GM18907 (cell line): ENCODE results near the gene SMIM20.

Source experiments
- ATAC-seq: cut with Tn5 transposase; IDR thresholded peaks from one replicate; pipeline ENCODE4 v1.9.1; 2021; ENCODE audit warnings: mild to moderate bottlenecking, moderate library complexity; ENCODE audit not compliant: unreplicated experiment

Gene SMIM20

GRCh38 chr4:25951390-25951952, 37.5 kb downstream of the SMIM20 start:
- no peak for ATAC-seq

DNA sequence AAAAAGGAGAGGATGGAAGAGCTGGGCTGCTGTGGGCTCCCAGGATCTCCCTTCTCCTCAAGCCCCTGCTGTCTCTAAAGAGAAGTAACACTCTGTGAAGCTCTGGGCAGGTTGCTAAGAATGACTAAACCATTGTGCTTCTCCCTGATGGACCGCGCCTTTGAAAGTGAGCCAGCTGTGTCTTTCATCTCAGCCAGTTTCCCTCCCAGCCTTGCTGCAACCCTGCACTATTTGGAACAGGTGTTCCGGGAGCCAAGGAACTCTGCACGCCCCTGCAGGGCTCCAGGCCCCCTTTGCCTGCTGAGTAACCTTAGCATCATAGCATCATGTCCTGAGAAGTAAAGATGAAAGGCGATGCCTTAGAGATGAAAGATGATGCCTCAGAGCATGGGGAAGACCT, 39.7 kb downstream of the SMIM20 start:
- no peak for ATAC-seq

DNA sequence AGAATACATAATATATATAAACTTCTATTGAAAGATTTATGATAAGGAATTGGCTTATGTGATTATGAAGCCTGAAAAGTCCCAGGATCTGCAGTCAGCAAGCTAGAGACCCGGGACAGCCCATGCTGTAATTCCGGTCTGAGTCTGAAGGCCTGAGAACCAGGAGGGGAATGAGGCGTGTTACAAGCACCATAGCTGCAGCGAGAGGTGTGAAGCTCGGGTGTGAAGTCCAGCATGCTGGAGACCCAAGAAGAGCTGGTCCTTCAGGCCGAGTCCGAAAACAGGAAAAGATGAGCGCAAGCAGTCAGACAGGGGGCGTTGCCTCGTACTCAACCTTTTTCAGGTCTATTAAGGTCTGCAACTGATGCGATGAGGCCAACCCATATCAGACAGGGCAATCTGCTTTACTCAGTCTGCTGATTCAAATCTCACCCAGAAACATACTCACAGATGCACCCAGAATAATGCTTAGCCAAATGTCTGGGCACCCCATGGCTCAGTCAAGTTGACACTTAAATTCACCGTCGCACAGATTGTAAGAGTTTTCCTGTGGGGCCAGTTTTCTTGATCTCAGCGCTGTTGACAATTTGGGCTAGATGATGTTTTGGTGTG, 40.4 kb downstream of the SMIM20 start:
- ATAC-seq, result no peak

DNA sequence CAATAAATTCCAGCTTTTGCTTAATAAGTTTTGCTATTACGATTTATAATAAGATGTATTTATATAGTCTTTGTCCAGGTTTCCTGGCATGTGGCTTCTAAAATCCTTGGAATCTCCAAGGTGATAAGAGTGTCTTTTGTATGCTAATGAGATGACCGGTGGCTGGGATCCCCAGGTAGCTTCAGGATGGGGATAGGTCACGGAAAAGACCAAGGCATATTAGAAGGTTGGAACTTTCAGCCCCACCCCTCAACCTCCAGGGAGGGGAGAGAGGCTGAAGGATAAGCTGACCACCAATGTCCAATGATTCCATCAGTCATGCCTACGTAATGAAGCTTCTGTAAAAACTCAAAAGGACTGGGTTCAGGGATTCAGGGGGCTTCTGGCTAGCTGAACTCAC, 41.7 kb downstream of the SMIM20 start:
- no peak for ATAC-seq

DNA sequence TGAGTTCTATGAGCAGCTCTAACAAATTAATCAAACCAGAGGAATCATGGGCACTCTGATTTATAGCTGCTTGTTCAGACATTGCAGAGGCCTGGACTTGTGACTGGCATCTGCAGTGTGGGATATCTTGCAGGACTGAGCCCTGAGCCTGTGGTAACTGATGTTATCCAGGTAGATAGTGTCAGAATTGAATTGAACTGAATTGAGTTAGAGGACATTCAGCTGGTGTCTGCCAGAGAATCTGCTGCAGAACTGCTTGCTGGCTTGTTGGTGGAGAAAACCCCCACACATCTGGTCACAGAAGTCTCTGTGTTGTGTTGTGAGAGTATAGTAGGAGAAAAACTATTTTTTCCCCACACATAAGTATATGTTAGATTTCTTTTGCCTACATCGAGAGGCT, 42.2 kb downstream of the SMIM20 start:
- ATAC-seq, result no peak

DNA sequence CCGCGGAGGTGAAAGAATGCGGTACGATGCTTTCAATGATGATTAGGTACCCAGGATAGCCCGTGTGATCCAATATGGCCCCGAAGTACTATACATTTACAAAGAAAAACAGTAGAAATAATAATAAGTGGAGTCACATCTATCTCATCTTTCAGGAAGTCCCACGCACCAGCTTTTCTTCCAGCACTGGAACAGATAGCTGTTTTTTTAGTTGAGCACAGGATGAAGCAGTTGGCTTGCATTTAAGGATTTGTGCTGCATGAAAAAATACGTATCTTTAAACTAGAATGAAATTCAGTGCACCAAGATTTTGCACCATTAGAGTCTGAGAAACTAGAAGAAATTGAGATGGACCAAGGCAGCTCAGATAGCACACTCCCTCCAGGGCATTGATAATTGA, 44.1 kb downstream of the SMIM20 start:
- no peak for ATAC-seq

DNA sequence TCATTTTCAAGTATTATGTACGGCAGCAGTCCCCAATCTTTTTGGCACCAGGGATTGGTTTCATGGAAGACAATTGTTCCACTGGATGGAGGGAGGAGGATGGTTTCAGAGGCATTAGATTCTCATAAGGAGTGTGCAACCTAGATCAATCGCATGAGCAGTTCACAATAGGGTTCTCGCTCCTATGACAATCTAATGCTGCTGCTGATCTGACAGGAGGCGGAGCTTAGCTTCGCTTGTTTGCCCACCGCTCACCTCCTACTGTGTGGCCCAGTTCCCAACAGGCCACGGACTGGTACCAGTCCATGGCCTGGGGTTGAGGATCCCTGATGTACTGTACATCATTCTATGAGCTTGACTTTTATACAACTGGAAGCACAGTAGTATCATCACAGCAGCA, 48.4 kb downstream of the SMIM20 start:
- ATAC-seq, result no peak

GRCh38 chr4:25965629-25966028, 51.6 kb downstream of the SMIM20 start:
- ATAC-seq, result no peak

- no peak for ATAC-seq
These were observed 52.2 kb downstream of the SMIM20 start for GRCh38 chr4:25966171-25966570.

- ATAC-seq, result no peak
These were observed 55.5 kb downstream of the SMIM20 start for GRCh38 chr4:25969374-25970155.

DNA sequence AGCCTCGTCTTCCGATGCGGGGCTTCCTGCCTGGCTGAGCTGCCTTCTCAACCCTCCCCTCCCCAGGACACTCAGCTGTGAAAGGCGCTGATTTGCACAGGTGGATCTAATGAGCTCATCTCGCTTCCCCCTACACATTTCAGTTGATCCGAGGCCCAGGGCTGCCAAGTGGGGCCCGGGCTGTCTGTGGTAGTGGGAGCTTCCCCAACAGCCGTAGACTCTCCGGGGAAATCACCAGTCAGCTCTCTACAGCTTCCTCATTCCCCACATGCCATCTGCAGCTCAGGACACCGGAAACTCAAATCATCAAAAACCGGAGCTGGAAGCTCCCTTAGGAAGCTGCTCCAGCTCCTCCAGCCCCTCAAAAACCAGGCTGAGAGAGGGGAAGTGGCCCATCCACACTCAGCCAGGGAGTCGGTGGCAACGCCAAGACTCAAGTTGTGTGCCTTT, 56.2 kb downstream of the SMIM20 start:
- ATAC-seq, result peak; percentile 83

DNA sequence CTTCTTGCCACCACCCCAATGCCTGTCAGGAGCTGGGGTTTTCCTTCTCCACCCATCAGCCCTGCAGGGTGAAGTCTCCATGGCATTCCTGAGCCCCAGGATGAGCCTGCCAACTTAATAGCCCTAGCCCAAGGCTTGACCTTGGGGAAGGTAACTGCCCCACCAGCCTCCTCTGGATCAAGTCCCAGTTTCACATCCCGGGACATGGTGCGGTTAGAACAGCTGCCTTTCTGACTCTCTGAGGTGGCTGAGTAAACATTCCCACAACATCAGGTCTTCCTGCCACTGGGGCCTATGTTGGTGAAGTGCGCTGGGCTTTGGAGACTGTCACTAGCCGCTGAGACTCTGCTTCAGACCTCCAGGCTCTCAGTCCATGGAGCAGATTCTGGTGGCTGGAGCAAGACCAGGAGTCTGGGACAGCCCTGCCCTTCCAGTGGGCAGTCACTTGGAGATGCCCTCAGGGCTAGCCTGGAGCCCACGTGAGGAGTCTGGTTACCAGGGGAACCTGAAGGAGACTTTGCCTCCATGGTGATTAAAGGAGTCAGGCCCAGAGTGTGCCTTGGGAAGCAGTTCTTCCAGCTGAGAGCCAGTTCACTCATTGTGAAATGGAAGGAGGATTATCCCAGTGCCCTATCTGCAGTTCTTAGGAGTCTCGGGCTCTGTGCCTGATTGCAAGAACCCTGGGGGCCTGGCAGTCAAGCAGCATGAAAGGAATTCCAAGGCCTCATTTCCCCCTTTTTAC, 56.8 kb downstream of the SMIM20 start:
- ATAC-seq, result no peak

DNA sequence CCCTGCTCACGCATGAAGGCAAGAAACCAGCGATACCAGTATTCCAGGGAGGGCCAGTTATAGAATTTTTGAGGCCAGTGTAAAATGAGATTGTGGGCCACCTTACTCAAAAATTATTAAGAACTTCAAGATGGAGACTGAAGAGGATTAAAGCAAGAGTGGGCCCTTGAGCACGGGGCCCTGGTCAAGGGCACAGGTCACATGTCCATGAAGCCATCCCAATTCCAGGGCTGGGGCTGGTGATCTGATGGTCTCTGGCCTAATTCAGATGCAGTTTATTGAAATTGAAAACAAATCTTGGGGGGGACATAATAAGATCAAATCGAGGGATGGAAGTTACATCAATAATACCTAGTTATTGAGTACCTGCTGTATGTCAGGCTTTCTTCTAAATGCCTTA, 58.3 kb downstream of the SMIM20 start:
- no peak for ATAC-seq

- ATAC-seq, result no peak
These were observed 59.1 kb downstream of the SMIM20 start for GRCh38 chr4:25972984-25973745.

DNA sequence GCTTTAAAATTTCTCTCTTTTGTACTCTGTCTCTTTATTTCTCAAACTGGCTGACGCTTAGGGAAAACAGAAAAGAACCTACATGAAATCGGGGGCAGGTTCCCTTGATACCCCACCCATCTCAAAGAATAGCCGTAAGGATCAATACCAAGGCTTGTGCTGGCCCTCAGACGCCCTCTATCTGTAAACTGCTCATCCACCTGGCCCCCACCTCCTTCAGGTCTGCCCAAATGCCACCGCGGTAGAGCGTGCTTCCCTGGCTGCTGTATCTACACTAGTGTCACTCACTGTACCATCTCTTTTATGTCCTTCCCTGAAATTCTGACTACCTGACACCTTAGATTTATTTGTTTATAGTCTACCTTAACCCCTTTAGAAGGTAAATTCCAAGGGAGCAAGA, 62.8 kb downstream of the SMIM20 start:
- ATAC-seq, result no peak

DNA sequence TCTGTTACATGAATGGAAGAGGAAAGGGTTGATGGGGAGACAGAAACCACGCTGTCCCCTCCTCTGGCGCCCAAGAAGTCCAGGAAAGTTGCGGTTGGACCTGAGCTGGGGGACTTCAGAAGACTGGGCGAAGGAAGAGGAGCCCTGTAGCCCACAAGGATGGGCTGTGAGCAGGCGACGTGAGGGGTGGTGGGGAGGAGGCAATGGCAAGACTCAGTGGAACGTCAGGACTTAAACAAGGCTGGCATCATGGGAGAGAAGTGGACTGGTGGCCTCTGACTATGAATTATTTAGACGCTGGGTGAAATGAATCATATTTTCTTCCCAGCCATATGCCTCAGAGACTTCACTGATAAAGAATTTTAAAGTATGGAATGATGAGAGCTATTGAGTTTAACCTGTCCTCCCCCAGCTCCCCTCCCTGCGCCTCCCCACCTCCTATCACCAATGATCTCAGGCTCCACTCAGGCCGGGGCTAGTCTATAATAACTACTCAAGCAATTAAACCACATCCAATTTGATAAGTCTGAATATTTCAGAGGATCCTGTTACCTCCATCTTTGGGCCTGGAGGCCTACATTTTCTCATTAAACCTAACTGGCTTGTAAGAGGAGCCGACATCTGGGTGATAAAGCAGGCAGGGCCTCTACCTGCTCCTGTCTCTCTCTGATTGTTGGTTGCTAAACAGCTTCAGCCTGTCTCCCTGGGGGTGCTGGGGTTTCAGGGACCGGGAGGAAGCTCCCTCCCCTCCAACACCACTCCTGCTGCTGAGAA, 63.6 kb downstream of the SMIM20 start:
- ATAC-seq, result no peak

DNA sequence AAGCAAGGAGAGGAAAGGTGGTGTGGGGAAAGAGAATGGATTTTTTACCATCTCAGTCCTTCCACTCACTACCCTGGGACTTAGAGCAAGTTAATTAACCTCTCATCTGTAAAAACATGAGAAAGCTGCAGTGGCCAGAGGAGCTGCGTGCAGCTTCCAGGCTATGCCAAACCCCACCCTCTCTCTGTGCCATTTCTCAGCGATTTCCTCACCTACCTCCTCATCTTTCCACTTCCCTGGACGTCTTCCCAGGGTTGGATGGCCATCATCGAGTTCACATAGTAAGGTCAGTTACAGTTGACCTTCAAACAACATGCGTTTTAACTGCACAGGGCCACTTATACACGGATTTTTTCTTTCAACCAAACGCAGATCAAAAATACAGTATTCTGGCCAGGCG, 64.3 kb downstream of the SMIM20 start:
- ATAC-seq, result no peak
